HG02870 (cell line): ENCODE measurements around the gene BTBD1.
"Not testable (repeated sequence)": the region's sequence is repeated elsewhere in the genome, so short reads cannot be mapped to it uniquely, and the experiment has no call there.

Source experiments
- ATAC-seq: cut with Tn5 transposase; IDR thresholded peaks from one replicate; pipeline ENCODE4 v1.9.1; 2021; ENCODE audit warnings: mild to moderate bottlenecking, moderate library complexity; ENCODE audit not compliant: unreplicated experiment

The BTBD1 gene

GRCh38 chr15:83098079-83098478 lies 31.0 kb upstream of the BTBD1 start:
- no peak for ATAC-seq

GRCh38 chr15:83094583-83094982 lies 27.5 kb upstream of the BTBD1 start:
- no peak for ATAC-seq

GRCh38 chr15:83092309-83092976 lies 25.4 kb upstream of the BTBD1 start:
- no peak for ATAC-seq

- ATAC-seq: not testable (repeated sequence)
Observed at GRCh38 chr15:83091965-83092308, 24.9 kb upstream of the BTBD1 start.

GRCh38 chr15:83090465-83090864 lies 23.4 kb upstream of the BTBD1 start:
- no peak for ATAC-seq

GRCh38 chr15:83088876-83089275 lies 21.8 kb upstream of the BTBD1 start:
- no peak for ATAC-seq

GRCh38 chr15:83087576-83087975 lies 20.5 kb upstream of the BTBD1 start:
- ATAC-seq: no peak

GRCh38 chr15:83085864-83086552 lies 19.0 kb upstream of the BTBD1 start:
- not testable (repeated sequence) for ATAC-seq

- not testable (repeated sequence) for ATAC-seq
Observed at GRCh38 chr15:83085461-83085860, 18.4 kb upstream of the BTBD1 start.

- ATAC-seq: no peak
Observed at GRCh38 chr15:83082730-83083386, 15.8 kb upstream of the BTBD1 start.

- ATAC-seq: no peak
Observed at GRCh38 chr15:83081256-83082014, 14.4 kb upstream of the BTBD1 start.

GRCh38 chr15:83078712-83079111 lies 11.7 kb upstream of the BTBD1 start:
- ATAC-seq: no peak

GRCh38 chr15:83077491-83078230 lies 10.6 kb upstream of the BTBD1 start:
- no peak for ATAC-seq

GRCh38 chr15:83069211-83069642 lies 2.2 kb upstream of the BTBD1 start:
- ATAC-seq: not testable (repeated sequence)

- no peak for ATAC-seq
Observed at GRCh38 chr15:83068054-83068453, 1.0 kb upstream of the BTBD1 start.

- no peak for ATAC-seq
Observed at GRCh38 chr15:83067638-83067962, 548 bp upstream of the BTBD1 start.

- no peak for ATAC-seq
Observed at GRCh38 chr15:83066034-83066733, 868 bp downstream of the BTBD1 start.

GRCh38 chr15:83065431-83065830 lies 1.6 kb downstream of the BTBD1 start:
- ATAC-seq: no peak

GRCh38 chr15:83064859-83065258 lies 2.2 kb downstream of the BTBD1 start:
- ATAC-seq: no peak

- no peak for ATAC-seq
Observed at GRCh38 chr15:83063551-83063950, 3.5 kb downstream of the BTBD1 start.
